K562 (cell line): ENCODE measurements around the gene KMO. TPM values are rescaled to one million over a fixed set of nuclear protein-coding genes. Genes with fewer than 3 reads are reported as not detected.

ENCODE experiments used
- ATAC-seq: fragments of 200-7000 bp; cut with Tn5 transposase; 3 replicates; pipeline ENCODE4 v1.9.1; 2020; ENCODE audit warnings: moderate library complexity
- BruUV-seq: library from RNA; stranded (reverse); fragments of 400-500 nt; replicated peaks from 2 replicates; lab custom pipeline; 2021; lab: Mats Ljungman, UMichigan
- CTCF ChIA-PET: fragments of 300-600 bp; formaldehyde crosslinking; extraction: SDS; loops from one replicate; lab custom pipeline; 2021; ENCODE audit warnings: low intra/inter-chr PET ratio; lab: Yijun Ruan, JAX
- POLR2A ChIA-PET: fragments of 300-600, 350-650 bp; sonication (Branson Sonifier 250); formaldehyde crosslinking; extraction: SDS; loops from one replicate; lab custom pipeline; 2021; ENCODE audit warnings: antibody characterized with exemption, inconsistent platforms; lab: Yijun Ruan, JAX
- DNase-seq, 4 experiments: peaks; one replicate each; pipeline versions ENCODE4 v3.0.0 to v3.0.0-alpha.2; 2011 to 2018; ENCODE audit warnings: low spot score in 3 of 4, mixed read lengths in 3 of 4; ENCODE audit errors: extremely low read depth in 1 of 4
- FAIRE-seq: peaks from 2 replicates; lab custom pipeline; 2011; peaks lifted over from hg19 to GRCh38; lab: Jason Lieb, UNC
- H2AFZ ChIP-seq: 2 replicates; pipeline ENCODE4 v1.6.0; 2011; ENCODE audit warnings: low read depth, low read length, control low read depth, inconsistent platforms
- H3K27ac ChIP-seq: fragments of 200-600 bp; 3 replicates; pipeline ENCODE4 v1.8.0; 2011; ENCODE audit warnings: low read depth, mild to moderate bottlenecking, control low read depth, inconsistent platforms, low read length, moderate library complexity, mixed read lengths; ENCODE audit errors: extremely low read depth
- H3K27me3 ChIP-seq, 2 experiments: fragments of 300-600 bp in 1 of 2; 2 replicates in 1 of 2; 3 replicates in 1 of 2; pipeline versions ENCODE4 v1.6.0 to v1.8.0; 2011; ENCODE audit warnings: inconsistent platforms in 2 of 2, low read length in 2 of 2, mild to moderate bottlenecking in 1 of 2, mixed read lengths in 1 of 2, moderate library complexity in 1 of 2; ENCODE audit not compliant: control insufficient read depth in 2 of 2, insufficient read depth in 2 of 2
- H3K36me3 ChIP-seq: fragments of 300-600 bp; 3 replicates; pipeline ENCODE4 v1.8.0; 2011; ENCODE audit warnings: mild to moderate bottlenecking, low read length, inconsistent platforms; ENCODE audit not compliant: control insufficient read depth, insufficient read depth
- H3K4me1 ChIP-seq, 2 experiments: fragments of 200-600 bp in 1 of 2; replicated peaks in 1 of 2; 2 replicates in 1 of 2; 3 replicates in 1 of 2; pipeline versions ENCODE4 v1.5.1 to v1.8.0; 2011; ENCODE audit warnings: inconsistent platforms in 2 of 2, low read length in 2 of 2, mild to moderate bottlenecking in 1 of 2, mixed read lengths in 1 of 2, moderate library complexity in 1 of 2; ENCODE audit not compliant: control insufficient read depth in 2 of 2, insufficient read depth in 2 of 2
- H3K4me2 ChIP-seq: 2 replicates; pipeline ENCODE4 v1.6.1; 2011; ENCODE audit warnings: low read length, control low read depth, inconsistent platforms, mixed read lengths; ENCODE audit not compliant: insufficient read depth
- H3K4me3 ChIP-seq: fragments of 200-600 bp; sonication (generic), shearing (Covaris generic); 2 replicates; pipeline ENCODE4 v1.5.1; 2016; ENCODE audit warnings: control low read depth, inconsistent platforms
- H3K79me2 ChIP-seq: fragments of 200-600 bp; 3 replicates; pipeline ENCODE4 v1.8.0; 2011; ENCODE audit warnings: low read length, inconsistent platforms; ENCODE audit not compliant: control insufficient read depth, insufficient read depth
- H3K9ac ChIP-seq, 2 experiments: 2 replicates each; pipeline versions ENCODE4 v1.6.0 to v1.6.1; 2011; ENCODE audit warnings: low read depth in 2 of 2, low read length in 2 of 2, control low read depth in 1 of 2, inconsistent platforms in 1 of 2, mild to moderate bottlenecking in 1 of 2, mixed read lengths in 1 of 2; ENCODE audit not compliant: insufficient read depth in 1 of 2
- H3K9me1 ChIP-seq: one replicate; pipeline ENCODE4 v1.6.0; 2011; ENCODE audit warnings: inconsistent platforms, mild to moderate bottlenecking, low read length, moderate library complexity; ENCODE audit not compliant: control insufficient read depth, insufficient read depth
- H3K9me3 ChIP-seq: replicated peaks from 2 replicates; pipeline ENCODE4 v1.5.1; 2011; ENCODE audit warnings: low read depth, low read length, inconsistent platforms; ENCODE audit not compliant: control insufficient read depth, insufficient read depth
- H4K20me1 ChIP-seq: replicated peaks from 2 replicates; pipeline ENCODE4 v1.6.1; 2011; ENCODE audit warnings: low read length, inconsistent platforms, mixed read lengths; ENCODE audit not compliant: control insufficient read depth, insufficient read depth
- ARID1B ChIP-seq: fragments of 450-650 bp; IDR thresholded peaks from 2 replicates; pipeline ENCODE4 v1.6.1; 2016; ENCODE audit warnings: antibody characterized with exemption, mild to moderate bottlenecking, inconsistent platforms
- ESRRB ChIP-seq: fragments of 250-450 bp; sonication (Bioruptor Pico); IDR thresholded peaks from 2 replicates; pipeline ENCODE4 v1.5.0; 2020; ENCODE audit warnings: mild to moderate bottlenecking, moderate library complexity, borderline replicate concordance
- MTF1 ChIP-seq: fragments of 250-450 bp; sonication (Bioruptor Pico); IDR thresholded peaks from 2 replicates; pipeline ENCODE4 v1.9.0; 2021; ENCODE audit warnings: moderate library complexity, mild to moderate bottlenecking, inconsistent platforms, borderline replicate concordance
- PCBP2 ChIP-seq: fragments of 200-400 bp; formaldehyde crosslinking; IDR thresholded peaks from 2 replicates; pipeline ENCODE4 v1.6.1; 2018; ENCODE audit warnings: low read length, low read depth, mild to moderate bottlenecking, moderate library complexity; ENCODE audit not compliant: poor library complexity, severe bottlenecking
- POLR3G ChIP-seq: IDR thresholded peaks from 2 replicates; pipeline ENCODE4 v1.6.1; 2011; ENCODE audit not compliant: insufficient read length, insufficient replicate concordance; ENCODE audit errors: extremely low read depth
- PRPF4 ChIP-seq: fragments of 200-400 bp; formaldehyde crosslinking; IDR thresholded peaks from one replicate; pipeline ENCODE4 v1.6.1; 2017; ENCODE audit warnings: low read length, low read depth, mild to moderate bottlenecking; ENCODE audit not compliant: insufficient read depth, poor library complexity, severe bottlenecking
- SAP30 ChIP-seq: fragments of 200-600 bp; sonication (generic); IDR thresholded peaks from 2 replicates; pipeline ENCODE4 v1.6.1; 2012; ENCODE audit warnings: borderline replicate concordance, low read depth, mild to moderate bottlenecking, moderate library complexity, low read length, control low read depth, inconsistent platforms; ENCODE audit not compliant: insufficient read depth, poor library complexity, severe bottlenecking
- SREBF1 ChIP-seq: fragments of 150-350 bp; IDR thresholded peaks from 2 replicates; pipeline ENCODE4 v1.6.1; 2014; ENCODE audit warnings: antibody characterized with exemption, low read depth, low read length, borderline replicate concordance
- SUPT5H ChIP-seq: fragments of 450-650 bp; IDR thresholded peaks from 2 replicates; pipeline ENCODE4 v1.6.1; 2016
- ZNF354B ChIP-seq: fragments of 250-450 bp; sonication (Bioruptor Pico); IDR thresholded peaks from 2 replicates; pipeline ENCODE4 v1.4.0; 2020
- WGBS: fragments of 100-300 bp; shearing (Covaris generic); methylation state at CpG from one replicate; pipeline ENCODE4 v1.1.6; 2016; ENCODE audit warnings: low coverage, mixed read lengths; ENCODE audit not compliant: insufficient coverage; ENCODE audit errors: missing lambda C conversion rate; 5-methylcytosine and 5-hydroxymethylcytosine counted together
- in situ Hi-C: fragments of 300-500 bp; cut with MboI; formaldehyde crosslinking; loops from 4 replicates; pipeline ENCODE4 v1.15.0; 2018; ENCODE audit warnings: inconsistent platforms, mixed read lengths
- intact Hi-C: fragments of 100-400 bp; cut with micrococcal nuclease; formaldehyde crosslinking; loops from 2 replicates; pipeline ENCODE4 v1.14.2; 2022
- polyA plus RNA-seq, 8 experiments: library from polyadenylated mRNA; depleted of rRNA in 4 of 8; stranded (reverse) in 5 of 8; unstranded in 3 of 8; fragments of >200 nt; fragmentation: Nextera tagmentation in 2 of 8; fragmentation: Illumina TruSeq in 1 of 8; extraction: Ambion mirVana in 2 of 8; extraction: Trizol in 1 of 8; gene quantifications; 2 replicates each; pipeline versions ENCODE4 v1.2.1 to v1.2.3, GENCODE V29; 2011 to 2014; ENCODE audit warnings: inconsistent platforms in 1 of 8, missing spikeins in 1 of 8
- total RNA-seq, 7 experiments: library from RNA; depleted of rRNA in 6 of 7; stranded (reverse); fragments of >200 nt in 6 of 7; fragmentation: Illumina TruSeq in 2 of 7; extraction: Trizol in 2 of 7; gene quantifications; 2 replicates each; pipeline versions ENCODE4 v1.2.1 to v1.2.3, GENCODE V29; 2011 to 2021; ENCODE audit warnings: low replicate concordance in 1 of 7
- TF ChIP-seq, protein P1 (sequence below): fragments of 450-650 bp; IDR thresholded peaks from 2 replicates; pipeline ENCODE4 v1.6.1; 2014; ENCODE audit warnings: low read depth, mild to moderate bottlenecking, moderate library complexity, borderline replicate concordance
- TF ChIP-seq, protein P2 (sequence below): IDR thresholded peaks from 2 replicates; pipeline ENCODE4 v1.6.1; 2012; ENCODE audit warnings: low read depth, low read length, improper control_type of control experiment, borderline replicate concordance
- TF ChIP-seq, protein P3 (sequence below): IDR thresholded peaks from 2 replicates; pipeline ENCODE4 v1.6.1; 2011; ENCODE audit warnings: borderline replicate concordance, low read depth, mild to moderate bottlenecking, moderate library complexity, low read length; ENCODE audit not compliant: insufficient read depth, poor library complexity, severe bottlenecking
- TF ChIP-seq, protein P4 (sequence below), 2 experiments: fragments of 200-800 bp in 1 of 2; sonication (Bioruptor generic) in 1 of 2; sonication (generic) in 1 of 2; formaldehyde crosslinking in 1 of 2; IDR thresholded peaks in 1 of 2; conservative IDR thresholded peaks in 1 of 2; 2 replicates each; pipeline versions ENCODE4 v1.5.0 to v1.6.1; 2016 to 2020; ENCODE audit warnings: missing compliant biosample characterization in 1 of 2, missing genetic modification characterization in 1 of 2, missing genetic modification reagents in 1 of 2

KMO gene
- total and polyA plus RNA-seq, 9 of the 15 experiments (the other 6 are each of a cell fraction or from before 2014, with no cell fraction given): 0.01 to 0.11 (median 0.01) TPM; not detected in 6

DNA sequence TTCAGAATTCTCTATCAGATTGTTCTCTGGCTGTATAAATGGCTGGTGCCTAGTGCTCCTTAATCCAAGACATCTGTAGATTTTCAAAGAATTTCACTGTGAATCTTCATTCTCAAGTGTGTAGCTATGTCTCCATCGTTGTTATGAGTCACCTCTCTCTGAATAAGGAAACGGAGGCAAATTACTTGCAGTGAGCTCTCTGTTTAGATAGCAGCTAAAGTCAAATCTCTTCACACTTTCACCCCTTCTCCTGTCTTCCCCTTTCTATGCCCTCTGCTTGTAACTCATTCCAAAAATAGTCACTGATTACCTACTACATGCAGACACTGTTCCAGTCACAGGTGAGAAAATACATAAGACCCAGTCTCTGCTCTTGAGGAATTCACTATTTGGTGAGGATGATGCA lies 68.3 kb downstream of the KMO start:
- no peak overlapping the region for H3K9ac ChIP-seq
- no peaks in the 10 kb centered on the region for H3K9me3 ChIP-seq
- WGBS: 13% methylated on average over 2 of the region's 2 CpGs
- in situ Hi-C loops (loop anchor here (25.0 kb wide), 1 partner anchor 387 kb away; the partner anchor contains the start of gene MAP1LC3C), intact Hi-C loops (no loop called here)
- DNase-seq (no peak), FAIRE-seq (no peak), ATAC-seq (no peak)
- no peak overlapping the region for H3K27ac ChIP-seq
- CTCF ChIA-PET: no interaction called here
- POLR2A ChIA-PET: no interaction called here
- H3K36me3 ChIP-seq: peaks cover 2% of the 10 kb centered on the region; the same call in 1 of the 3 replicates
- no peaks in the 10 kb centered on the region for H3K79me2 ChIP-seq
- BruUV-seq: no TSS peak
- H3K27me3 ChIP-seq: no peaks in the 10 kb centered on the region
- no peaks in the 10 kb centered on the region for H4K20me1 ChIP-seq
- no peaks in the 10 kb centered on the region for H3K9me1 ChIP-seq
- no peak overlapping the region for H2AFZ ChIP-seq
- H3K4me2 ChIP-seq: no peak overlapping the region
- no peak overlapping the region for H3K4me3 ChIP-seq
- peaks cover 4 to 9% of the 10 kb centered on the region in 2 experiments; a peak in 4 of 5 replicates for H3K4me1 ChIP-seq
- TF ChIP-seq SREBF1 (no peak), PRPF4 (no peak), POLR3G (no peak), SUPT5H (no peak), SAP30 (no peak), ESRRB (CRISPR knock-in tag) (no peak), MTF1 (CRISPR knock-in tag) (no peak), PCBP2 (no peak), ZNF354B (no peak), ARID1B (no peak)
- TF ChIP-seq, protein P1, sequence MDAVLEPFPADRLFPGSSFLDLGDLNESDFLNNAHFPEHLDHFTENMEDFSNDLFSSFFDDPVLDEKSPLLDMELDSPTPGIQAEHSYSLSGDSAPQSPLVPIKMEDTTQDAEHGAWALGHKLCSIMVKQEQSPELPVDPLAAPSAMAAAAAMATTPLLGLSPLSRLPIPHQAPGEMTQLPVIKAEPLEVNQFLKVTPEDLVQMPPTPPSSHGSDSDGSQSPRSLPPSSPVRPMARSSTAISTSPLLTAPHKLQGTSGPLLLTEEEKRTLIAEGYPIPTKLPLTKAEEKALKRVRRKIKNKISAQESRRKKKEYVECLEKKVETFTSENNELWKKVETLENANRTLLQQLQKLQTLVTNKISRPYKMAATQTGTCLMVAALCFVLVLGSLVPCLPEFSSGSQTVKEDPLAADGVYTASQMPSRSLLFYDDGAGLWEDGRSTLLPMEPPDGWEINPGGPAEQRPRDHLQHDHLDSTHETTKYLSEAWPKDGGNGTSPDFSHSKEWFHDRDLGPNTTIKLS: no peak
- TF ChIP-seq, protein P2, sequence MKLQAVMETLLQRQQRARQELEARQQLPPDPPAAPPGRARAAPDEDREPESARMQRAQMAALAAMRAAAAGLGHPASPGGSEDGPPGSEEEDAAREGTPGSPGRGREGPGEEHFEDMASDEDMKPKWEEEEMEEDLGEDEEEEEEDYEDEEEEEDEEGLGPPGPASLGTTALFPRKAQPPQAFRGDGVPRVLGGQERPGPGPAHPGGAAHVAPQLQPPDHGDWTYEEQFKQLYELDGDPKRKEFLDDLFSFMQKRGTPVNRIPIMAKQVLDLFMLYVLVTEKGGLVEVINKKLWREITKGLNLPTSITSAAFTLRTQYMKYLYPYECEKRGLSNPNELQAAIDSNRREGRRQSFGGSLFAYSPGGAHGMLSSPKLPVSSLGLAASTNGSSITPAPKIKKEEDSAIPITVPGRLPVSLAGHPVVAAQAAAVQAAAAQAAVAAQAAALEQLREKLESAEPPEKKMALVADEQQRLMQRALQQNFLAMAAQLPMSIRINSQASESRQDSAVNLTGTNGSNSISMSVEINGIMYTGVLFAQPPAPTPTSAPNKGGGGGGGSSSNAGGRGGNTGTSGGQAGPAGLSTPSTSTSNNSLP: no peak
- TF ChIP-seq, protein P3, sequence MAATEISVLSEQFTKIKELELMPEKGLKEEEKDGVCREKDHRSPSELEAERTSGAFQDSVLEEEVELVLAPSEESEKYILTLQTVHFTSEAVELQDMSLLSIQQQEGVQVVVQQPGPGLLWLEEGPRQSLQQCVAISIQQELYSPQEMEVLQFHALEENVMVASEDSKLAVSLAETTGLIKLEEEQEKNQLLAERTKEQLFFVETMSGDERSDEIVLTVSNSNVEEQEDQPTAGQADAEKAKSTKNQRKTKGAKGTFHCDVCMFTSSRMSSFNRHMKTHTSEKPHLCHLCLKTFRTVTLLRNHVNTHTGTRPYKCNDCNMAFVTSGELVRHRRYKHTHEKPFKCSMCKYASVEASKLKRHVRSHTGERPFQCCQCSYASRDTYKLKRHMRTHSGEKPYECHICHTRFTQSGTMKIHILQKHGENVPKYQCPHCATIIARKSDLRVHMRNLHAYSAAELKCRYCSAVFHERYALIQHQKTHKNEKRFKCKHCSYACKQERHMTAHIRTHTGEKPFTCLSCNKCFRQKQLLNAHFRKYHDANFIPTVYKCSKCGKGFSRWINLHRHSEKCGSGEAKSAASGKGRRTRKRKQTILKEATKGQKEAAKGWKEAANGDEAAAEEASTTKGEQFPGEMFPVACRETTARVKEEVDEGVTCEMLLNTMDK: no peak
- TF ChIP-seq, protein P4, sequence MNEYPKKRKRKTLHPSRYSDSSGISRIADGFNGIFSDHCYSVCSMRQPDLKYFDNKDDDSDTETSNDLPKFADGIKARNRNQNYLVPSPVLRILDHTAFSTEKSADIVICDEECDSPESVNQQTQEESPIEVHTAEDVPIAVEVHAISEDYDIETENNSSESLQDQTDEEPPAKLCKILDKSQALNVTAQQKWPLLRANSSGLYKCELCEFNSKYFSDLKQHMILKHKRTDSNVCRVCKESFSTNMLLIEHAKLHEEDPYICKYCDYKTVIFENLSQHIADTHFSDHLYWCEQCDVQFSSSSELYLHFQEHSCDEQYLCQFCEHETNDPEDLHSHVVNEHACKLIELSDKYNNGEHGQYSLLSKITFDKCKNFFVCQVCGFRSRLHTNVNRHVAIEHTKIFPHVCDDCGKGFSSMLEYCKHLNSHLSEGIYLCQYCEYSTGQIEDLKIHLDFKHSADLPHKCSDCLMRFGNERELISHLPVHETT (CRISPR knock-in tag; conservative IDR thresholded peaks at IDR 0.05 in 1 of 2, IDR thresholded peaks at IDR 0.05 in 1 of 2): no peak
